ENCODE data around the gene ADAM11. TPM values are rescaled to one million over a fixed set of nuclear protein-coding genes. Genes with fewer than 3 reads are reported as not detected.

ADAM11 gene
- total and polyA plus RNA-seq, 2 of the 8 experiments (the other 6 are each of a cell fraction or from before 2014, with no cell fraction given): 2.3 to 2.9 TPM

DNA sequence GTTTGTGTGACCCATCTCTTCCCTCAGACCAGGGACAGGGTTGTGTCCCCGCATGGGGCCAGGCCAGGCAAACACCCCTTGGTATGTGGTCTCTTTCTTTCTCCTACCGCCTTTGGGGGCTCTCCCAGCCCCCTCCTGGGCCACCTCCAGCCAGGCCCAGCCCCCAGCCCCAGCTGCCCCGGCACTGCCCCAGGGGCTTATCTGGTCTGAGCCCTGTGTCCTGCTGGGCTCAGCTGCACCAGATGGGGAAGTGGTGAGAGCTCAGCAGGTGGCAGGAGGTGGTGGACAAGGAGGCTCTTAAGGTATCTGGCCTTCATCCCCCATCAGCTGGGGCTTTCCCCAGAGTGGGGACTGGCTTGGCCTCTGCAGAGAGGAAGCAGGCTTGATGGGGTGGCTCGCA, 8.7 kb downstream of the ADAM11 start (continued):
- TF ChIP-seq RFX5 (IDR thresholded peaks at IDR 0.05; ENCODE audit: borderline replicate concordance, low read depth, low read length): no peak
- TF ChIP-seq, protein P1, sequence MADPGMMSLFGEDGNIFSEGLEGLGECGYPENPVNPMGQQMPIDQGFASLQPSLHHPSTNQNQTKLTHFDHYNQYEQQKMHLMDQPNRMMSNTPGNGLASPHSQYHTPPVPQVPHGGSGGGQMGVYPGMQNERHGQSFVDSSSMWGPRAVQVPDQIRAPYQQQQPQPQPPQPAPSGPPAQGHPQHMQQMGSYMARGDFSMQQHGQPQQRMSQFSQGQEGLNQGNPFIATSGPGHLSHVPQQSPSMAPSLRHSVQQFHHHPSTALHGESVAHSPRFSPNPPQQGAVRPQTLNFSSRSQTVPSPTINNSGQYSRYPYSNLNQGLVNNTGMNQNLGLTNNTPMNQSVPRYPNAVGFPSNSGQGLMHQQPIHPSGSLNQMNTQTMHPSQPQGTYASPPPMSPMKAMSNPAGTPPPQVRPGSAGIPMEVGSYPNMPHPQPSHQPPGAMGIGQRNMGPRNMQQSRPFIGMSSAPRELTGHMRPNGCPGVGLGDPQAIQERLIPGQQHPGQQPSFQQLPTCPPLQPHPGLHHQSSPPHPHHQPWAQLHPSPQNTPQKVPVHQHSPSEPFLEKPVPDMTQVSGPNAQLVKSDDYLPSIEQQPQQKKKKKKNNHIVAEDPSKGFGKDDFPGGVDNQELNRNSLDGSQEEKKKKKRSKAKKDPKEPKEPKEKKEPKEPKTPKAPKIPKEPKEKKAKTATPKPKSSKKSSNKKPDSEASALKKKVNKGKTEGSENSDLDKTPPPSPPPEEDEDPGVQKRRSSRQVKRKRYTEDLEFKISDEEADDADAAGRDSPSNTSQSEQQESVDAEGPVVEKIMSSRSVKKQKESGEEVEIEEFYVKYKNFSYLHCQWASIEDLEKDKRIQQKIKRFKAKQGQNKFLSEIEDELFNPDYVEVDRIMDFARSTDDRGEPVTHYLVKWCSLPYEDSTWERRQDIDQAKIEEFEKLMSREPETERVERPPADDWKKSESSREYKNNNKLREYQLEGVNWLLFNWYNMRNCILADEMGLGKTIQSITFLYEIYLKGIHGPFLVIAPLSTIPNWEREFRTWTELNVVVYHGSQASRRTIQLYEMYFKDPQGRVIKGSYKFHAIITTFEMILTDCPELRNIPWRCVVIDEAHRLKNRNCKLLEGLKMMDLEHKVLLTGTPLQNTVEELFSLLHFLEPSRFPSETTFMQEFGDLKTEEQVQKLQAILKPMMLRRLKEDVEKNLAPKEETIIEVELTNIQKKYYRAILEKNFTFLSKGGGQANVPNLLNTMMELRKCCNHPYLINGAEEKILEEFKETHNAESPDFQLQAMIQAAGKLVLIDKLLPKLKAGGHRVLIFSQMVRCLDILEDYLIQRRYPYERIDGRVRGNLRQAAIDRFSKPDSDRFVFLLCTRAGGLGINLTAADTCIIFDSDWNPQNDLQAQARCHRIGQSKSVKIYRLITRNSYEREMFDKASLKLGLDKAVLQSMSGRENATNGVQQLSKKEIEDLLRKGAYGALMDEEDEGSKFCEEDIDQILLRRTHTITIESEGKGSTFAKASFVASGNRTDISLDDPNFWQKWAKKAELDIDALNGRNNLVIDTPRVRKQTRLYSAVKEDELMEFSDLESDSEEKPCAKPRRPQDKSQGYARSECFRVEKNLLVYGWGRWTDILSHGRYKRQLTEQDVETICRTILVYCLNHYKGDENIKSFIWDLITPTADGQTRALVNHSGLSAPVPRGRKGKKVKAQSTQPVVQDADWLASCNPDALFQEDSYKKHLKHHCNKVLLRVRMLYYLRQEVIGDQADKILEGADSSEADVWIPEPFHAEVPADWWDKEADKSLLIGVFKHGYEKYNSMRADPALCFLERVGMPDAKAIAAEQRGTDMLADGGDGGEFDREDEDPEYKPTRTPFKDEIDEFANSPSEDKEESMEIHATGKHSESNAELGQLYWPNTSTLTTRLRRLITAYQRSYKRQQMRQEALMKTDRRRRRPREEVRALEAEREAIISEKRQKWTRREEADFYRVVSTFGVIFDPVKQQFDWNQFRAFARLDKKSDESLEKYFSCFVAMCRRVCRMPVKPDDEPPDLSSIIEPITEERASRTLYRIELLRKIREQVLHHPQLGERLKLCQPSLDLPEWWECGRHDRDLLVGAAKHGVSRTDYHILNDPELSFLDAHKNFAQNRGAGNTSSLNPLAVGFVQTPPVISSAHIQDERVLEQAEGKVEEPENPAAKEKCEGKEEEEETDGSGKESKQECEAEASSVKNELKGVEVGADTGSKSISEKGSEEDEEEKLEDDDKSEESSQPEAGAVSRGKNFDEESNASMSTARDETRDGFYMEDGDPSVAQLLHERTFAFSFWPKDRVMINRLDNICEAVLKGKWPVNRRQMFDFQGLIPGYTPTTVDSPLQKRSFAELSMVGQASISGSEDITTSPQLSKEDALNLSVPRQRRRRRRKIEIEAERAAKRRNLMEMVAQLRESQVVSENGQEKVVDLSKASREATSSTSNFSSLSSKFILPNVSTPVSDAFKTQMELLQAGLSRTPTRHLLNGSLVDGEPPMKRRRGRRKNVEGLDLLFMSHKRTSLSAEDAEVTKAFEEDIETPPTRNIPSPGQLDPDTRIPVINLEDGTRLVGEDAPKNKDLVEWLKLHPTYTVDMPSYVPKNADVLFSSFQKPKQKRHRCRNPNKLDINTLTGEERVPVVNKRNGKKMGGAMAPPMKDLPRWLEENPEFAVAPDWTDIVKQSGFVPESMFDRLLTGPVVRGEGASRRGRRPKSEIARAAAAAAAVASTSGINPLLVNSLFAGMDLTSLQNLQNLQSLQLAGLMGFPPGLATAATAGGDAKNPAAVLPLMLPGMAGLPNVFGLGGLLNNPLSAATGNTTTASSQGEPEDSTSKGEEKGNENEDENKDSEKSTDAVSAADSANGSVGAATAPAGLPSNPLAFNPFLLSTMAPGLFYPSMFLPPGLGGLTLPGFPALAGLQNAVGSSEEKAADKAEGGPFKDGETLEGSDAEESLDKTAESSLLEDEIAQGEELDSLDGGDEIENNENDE (IDR thresholded peaks at IDR 0.05; ENCODE audit: insufficient replicate concordance, low read length): no peak
- TF ChIP-seq POU5F1 (IDR thresholded peaks at IDR 0.05; ENCODE audit: low read depth, low read length): no peak

All from H1 (cell line).